Measurements from ENCODE around the gene RPS15. TPM values are rescaled to one million over a fixed set of nuclear protein-coding genes. Genes with fewer than 3 reads are reported as not detected.
A peak's percentile ranks its signal among the peaks of the same experiment; 100 is the strongest.

The RPS15 gene
- total and polyA plus RNA-seq, 10 of the 15 experiments (the other 5 are each of a cell fraction or from before 2014, with no cell fraction given): 559 to 3,158 (median 1,413) TPM

DNA sequence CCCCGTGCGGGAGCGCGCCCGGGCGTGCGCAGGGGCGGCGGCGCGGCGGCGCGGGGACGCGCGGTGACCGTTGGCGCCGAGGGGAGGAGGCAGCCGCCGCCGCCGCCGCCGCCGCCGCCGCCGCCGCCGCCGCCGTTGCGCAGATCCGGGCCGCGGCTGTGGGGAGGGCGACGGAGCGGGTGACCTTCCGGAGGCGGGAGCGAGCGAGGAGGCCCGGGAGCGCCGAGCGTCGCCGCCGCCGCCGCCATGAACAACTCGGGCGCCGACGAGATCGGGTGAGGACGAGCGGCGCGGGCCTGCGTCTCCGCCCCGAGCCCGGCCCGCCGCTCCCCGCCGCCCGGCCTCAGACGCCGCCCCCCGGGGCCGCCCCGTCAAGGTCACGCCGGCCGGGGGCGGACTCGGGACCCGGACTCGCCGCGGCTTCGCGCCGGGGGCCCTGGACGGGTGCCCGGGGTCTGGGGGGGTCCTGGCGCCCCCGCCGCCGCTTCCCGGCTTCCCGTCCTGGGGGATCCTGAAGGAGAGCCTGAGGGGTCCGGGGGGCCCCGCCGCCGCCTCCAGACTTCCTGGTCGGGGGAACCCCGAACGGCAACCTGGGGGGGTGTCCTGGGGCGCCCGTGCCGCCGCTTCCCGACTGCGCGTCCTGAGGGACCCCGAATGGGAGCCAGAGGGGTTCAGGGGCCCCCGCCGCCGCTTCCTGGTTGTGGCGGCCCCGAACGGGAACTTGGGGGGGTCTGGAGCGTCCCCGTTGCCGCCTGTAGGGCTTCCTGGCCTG lies 30.5 kb upstream of the RPS15 start, which contains the start of gene DAZAP1 (continued):
- TF ChIP-seq E2F8 (IDR thresholded peaks at IDR 0.05; ENCODE audit: low read depth, partially characterized antibody): no peak
- no peak for TF ChIP-seq ZBTB40 (IDR thresholded peaks at IDR 0.05; ENCODE audit: borderline replicate concordance)
- TF ChIP-seq HCFC1 (IDR thresholded peaks at IDR 0.05; ENCODE audit: low read length): no peak
- TF ChIP-seq TBL1XR1 (IDR thresholded peaks at IDR 0.05; ENCODE audit: low read depth, low read length): no peak
- TF ChIP-seq, protein P1, sequence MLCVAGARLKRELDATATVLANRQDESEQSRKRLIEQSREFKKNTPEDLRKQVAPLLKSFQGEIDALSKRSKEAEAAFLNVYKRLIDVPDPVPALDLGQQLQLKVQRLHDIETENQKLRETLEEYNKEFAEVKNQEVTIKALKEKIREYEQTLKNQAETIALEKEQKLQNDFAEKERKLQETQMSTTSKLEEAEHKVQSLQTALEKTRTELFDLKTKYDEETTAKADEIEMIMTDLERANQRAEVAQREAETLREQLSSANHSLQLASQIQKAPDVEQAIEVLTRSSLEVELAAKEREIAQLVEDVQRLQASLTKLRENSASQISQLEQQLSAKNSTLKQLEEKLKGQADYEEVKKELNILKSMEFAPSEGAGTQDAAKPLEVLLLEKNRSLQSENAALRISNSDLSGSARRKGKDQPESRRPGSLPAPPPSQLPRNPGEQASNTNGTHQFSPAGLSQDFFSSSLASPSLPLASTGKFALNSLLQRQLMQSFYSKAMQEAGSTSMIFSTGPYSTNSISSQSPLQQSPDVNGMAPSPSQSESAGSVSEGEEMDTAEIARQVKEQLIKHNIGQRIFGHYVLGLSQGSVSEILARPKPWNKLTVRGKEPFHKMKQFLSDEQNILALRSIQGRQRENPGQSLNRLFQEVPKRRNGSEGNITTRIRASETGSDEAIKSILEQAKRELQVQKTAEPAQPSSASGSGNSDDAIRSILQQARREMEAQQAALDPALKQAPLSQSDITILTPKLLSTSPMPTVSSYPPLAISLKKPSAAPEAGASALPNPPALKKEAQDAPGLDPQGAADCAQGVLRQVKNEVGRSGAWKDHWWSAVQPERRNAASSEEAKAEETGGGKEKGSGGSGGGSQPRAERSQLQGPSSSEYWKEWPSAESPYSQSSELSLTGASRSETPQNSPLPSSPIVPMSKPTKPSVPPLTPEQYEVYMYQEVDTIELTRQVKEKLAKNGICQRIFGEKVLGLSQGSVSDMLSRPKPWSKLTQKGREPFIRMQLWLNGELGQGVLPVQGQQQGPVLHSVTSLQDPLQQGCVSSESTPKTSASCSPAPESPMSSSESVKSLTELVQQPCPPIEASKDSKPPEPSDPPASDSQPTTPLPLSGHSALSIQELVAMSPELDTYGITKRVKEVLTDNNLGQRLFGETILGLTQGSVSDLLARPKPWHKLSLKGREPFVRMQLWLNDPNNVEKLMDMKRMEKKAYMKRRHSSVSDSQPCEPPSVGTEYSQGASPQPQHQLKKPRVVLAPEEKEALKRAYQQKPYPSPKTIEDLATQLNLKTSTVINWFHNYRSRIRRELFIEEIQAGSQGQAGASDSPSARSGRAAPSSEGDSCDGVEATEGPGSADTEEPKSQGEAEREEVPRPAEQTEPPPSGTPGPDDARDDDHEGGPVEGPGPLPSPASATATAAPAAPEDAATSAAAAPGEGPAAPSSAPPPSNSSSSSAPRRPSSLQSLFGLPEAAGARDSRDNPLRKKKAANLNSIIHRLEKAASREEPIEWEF (IDR thresholded peaks at IDR 0.05; ENCODE audit: insufficient replicate concordance, low read depth, low read length): no peak
- no peak for TF ChIP-seq RB1 (IDR thresholded peaks at IDR 0.05; ENCODE audit: borderline replicate concordance)
- TF ChIP-seq MYC (IDR thresholded peaks at IDR 0.05; ENCODE audit: insufficient read depth, insufficient read length, insufficient replicate concordance, low read length, severe bottlenecking): no peak
- TF ChIP-seq NR2F1 (conservative IDR thresholded peaks at IDR 0.05): peak; percentile 28; the same call in 1 of the 2 replicates
- TF ChIP-seq, protein P2, sequence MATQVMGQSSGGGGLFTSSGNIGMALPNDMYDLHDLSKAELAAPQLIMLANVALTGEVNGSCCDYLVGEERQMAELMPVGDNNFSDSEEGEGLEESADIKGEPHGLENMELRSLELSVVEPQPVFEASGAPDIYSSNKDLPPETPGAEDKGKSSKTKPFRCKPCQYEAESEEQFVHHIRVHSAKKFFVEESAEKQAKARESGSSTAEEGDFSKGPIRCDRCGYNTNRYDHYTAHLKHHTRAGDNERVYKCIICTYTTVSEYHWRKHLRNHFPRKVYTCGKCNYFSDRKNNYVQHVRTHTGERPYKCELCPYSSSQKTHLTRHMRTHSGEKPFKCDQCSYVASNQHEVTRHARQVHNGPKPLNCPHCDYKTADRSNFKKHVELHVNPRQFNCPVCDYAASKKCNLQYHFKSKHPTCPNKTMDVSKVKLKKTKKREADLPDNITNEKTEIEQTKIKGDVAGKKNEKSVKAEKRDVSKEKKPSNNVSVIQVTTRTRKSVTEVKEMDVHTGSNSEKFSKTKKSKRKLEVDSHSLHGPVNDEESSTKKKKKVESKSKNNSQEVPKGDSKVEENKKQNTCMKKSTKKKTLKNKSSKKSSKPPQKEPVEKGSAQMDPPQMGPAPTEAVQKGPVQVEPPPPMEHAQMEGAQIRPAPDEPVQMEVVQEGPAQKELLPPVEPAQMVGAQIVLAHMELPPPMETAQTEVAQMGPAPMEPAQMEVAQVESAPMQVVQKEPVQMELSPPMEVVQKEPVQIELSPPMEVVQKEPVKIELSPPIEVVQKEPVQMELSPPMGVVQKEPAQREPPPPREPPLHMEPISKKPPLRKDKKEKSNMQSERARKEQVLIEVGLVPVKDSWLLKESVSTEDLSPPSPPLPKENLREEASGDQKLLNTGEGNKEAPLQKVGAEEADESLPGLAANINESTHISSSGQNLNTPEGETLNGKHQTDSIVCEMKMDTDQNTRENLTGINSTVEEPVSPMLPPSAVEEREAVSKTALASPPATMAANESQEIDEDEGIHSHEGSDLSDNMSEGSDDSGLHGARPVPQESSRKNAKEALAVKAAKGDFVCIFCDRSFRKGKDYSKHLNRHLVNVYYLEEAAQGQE (IDR thresholded peaks at IDR 0.05; ENCODE audit: low read depth, low read length): no peak
